Measurements from ENCODE around the gene C9orf153. TPM values are rescaled to one million over a fixed set of nuclear protein-coding genes. Genes with fewer than 3 reads are reported as not detected.

The C9orf153 gene
- total and polyA plus RNA-seq, 2 of the 4 experiments (the other 2 are of a cell fraction): not detected

GRCh38 chr9:86201474-86202337 lies 57.8 kb downstream of the C9orf153 start (continued):
- TF ChIP-seq FOS (IDR thresholded peaks at IDR 0.05; ENCODE audit: low read depth, low read length): no peak

GRCh38 chr9:86200599-86201162 lies 58.8 kb downstream of the C9orf153 start:
- Histone ChIP-seq H2AFZ (replicated peaks; ENCODE audit: low read length, poor library complexity) (no peak overlapping the region), H2BK5ac (ENCODE audit: low read depth, low read length, poor library complexity, severe bottlenecking) (no peak overlapping the region), H3K9me1 (ENCODE audit: insufficient read depth, low read length) (no peaks in the 10 kb centered on the region), H4K91ac (ENCODE audit: insufficient read depth, low read depth, low read length) (no peak overlapping the region), H3K4me3 (ENCODE audit: insufficient read depth, low read depth, low read length) (no peak overlapping the region), H3K4me2 (ENCODE audit: low read depth, low read length) (no peak overlapping the region), H3K23ac (ENCODE audit: low read depth, low read length) (no peak overlapping the region), H4K5ac (ENCODE audit: low read depth, low read length) (no peak overlapping the region), H3K27me3 (ENCODE audit: control insufficient read depth, insufficient read depth, low read length) (peaks cover 7% of the 10 kb centered on the region), H2AK9ac (replicated peaks; ENCODE audit: low read depth, low read length, poor library complexity) (no peak overlapping the region), H2AK5ac (ENCODE audit: low read depth, low read length) (no peak overlapping the region), H3K9ac (ENCODE audit: low read depth, low read length) (no peak overlapping the region), H4K20me1 (ENCODE audit: insufficient read depth, low read length) (no peaks in the 10 kb centered on the region), H2BK20ac (ENCODE audit: low read depth, low read length) (no peak overlapping the region), H2BK15ac (ENCODE audit: low read depth, low read length) (no peak overlapping the region), H3K4me1 (ENCODE audit: control insufficient read depth, insufficient read depth, low read length) (no peaks in the 10 kb centered on the region), H3K14ac (replicated peaks; ENCODE audit: low read depth, low read length) (no peak overlapping the region), H4K8ac (ENCODE audit: low read depth in 2 of 2, low read length in 2 of 2) (no peak overlapping the region), H3K18ac (ENCODE audit: low read depth, low read length) (no peak overlapping the region), H3K36me3 (ENCODE audit: control insufficient read depth, insufficient read depth, low read length) (no peaks in the 10 kb centered on the region), H3K27ac (ENCODE audit: insufficient read depth, low read length) (no peak overlapping the region), H3K56ac (ENCODE audit: extremely low read depth, insufficient read depth, low read length) (no peak overlapping the region), H3K79me1 (ENCODE audit: low read depth in 1 of 2, low read length in 2 of 2) (no peaks in the 10 kb centered on the region), H3K4ac (ENCODE audit: low read depth, low read length) (no peak overlapping the region), H2BK120ac (ENCODE audit: low read depth, low read length) (no peak overlapping the region), H3K9me3 (ENCODE audit: control insufficient read depth, insufficient read depth, low read length) (no peaks in the 10 kb centered on the region)
- dilution Hi-C loops (cut with HindIII; ENCODE audit: low sequenced_read_pairs, unreplicated experiment) (no loop called here), in situ Hi-C loops (cut with MboI; ENCODE audit: low sequenced_read_pairs) (no loop called here), intact Hi-C loops (cut with micrococcal nuclease) (loop anchor here (5.0 to 10.0 kb wide), 3 partner anchors 77 to 214 kb away; no protein-coding TSS in a partner anchor)
- no TSS peak for BruUV-seq (replicated peaks)
- CTCF ChIA-PET: interaction anchor here (1.3 kb wide), 1 partner anchor 254 kb away, joined by 5 read pairs; no protein-coding TSS in a partner anchor
- ATAC-seq (ENCODE audit: low read depth) (no peak), DNase-seq (no peak)
- WGBS, 2 experiments (ENCODE audit: extremely low coverage in 2 of 2, insufficient read length in 1 of 2): no CpG with 5 or more reads among the region's 2 CpGs
- POLR2A ChIA-PET (ENCODE audit: unreplicated experiment): no interaction called here
- TF ChIP-seq CTCF (conservative IDR thresholded peaks at IDR 0.05; ENCODE audit: low read depth, low read length) (no peak), MXI1 (IDR thresholded peaks at IDR 0.05; ENCODE audit: borderline replicate concordance, low read depth, low read length) (no peak), NFE2L2 (IDR thresholded peaks at IDR 0.05; ENCODE audit: low read depth, low read length) (no peak), ELK1 (IDR thresholded peaks at IDR 0.05; ENCODE audit: borderline replicate concordance, low read depth, low read length) (no peak), FOS (IDR thresholded peaks at IDR 0.05; ENCODE audit: low read depth, low read length) (no peak), CEBPB (IDR thresholded peaks at IDR 0.05; ENCODE audit: low read depth, low read length) (no peak), RFX5 (IDR thresholded peaks at IDR 0.05; ENCODE audit: low read depth, low read length) (no peak), CHD1 (IDR thresholded peaks at IDR 0.05; ENCODE audit: low read depth, low read length) (no peak), BHLHE40 (IDR thresholded peaks at IDR 0.05; ENCODE audit: low read depth, low read length) (no peak), POLR2A (IDR thresholded peaks at IDR 0.05; ENCODE audit: low read depth, low read length) (no peak), MAZ (IDR thresholded peaks at IDR 0.05; ENCODE audit: borderline replicate concordance, low read depth, low read length) (no peak), USF2 (IDR thresholded peaks at IDR 0.05; ENCODE audit: low read depth, low read length) (no peak)

Data from IMR-90 (cell line).